IPS-NIHi7 (cell line): ENCODE data around the gene GSTT2B.
"Not testable (repeated sequence)": the region's sequence is repeated elsewhere in the genome, so short reads cannot be mapped to it uniquely, and the experiment has no call there.

Experiments used
- DNase-seq: peaks from one replicate; pipeline ENCODE4 v3.0.0; 2012; ENCODE audit warnings: mixed read lengths; ENCODE audit errors: extremely low spot score

Gene GSTT2B

GRCh38 chr22:23961084-23961771 is at the start of gene GSTT2B:
TSS of gene GSTT2B (minus strand) at chr22:23961195. CDS start at chr22:23961131, 64 bp downstream.
- DNase-seq: not testable (repeated sequence)

- no peak for DNase-seq
These were observed 49.0 kb upstream of the GSTT2B start for GRCh38 chr22:24010018-24010391.

GRCh38 chr22:24009227-24010017 is 48.4 kb upstream of the GSTT2B start:
- DNase-seq: no peak

- no peak for DNase-seq
These were observed 47.6 kb upstream of the GSTT2B start for GRCh38 chr22:24008381-24009226.

- DNase-seq: no peak
These were observed 47.0 kb upstream of the GSTT2B start for GRCh38 chr22:24008022-24008283.

- no peak for DNase-seq
These were observed 46.4 kb upstream of the GSTT2B start for GRCh38 chr22:24007253-24008021.

GRCh38 chr22:24006914-24007214 is 45.9 kb upstream of the GSTT2B start:
- no peak for DNase-seq

GRCh38 chr22:24006207-24006913 is 45.4 kb upstream of the GSTT2B start:
- DNase-seq: no peak

GRCh38 chr22:24005201-24005600 is 44.2 kb upstream of the GSTT2B start, which contains the start of gene GSTT4:
TSS of gene GSTT4 (minus strand) at chr22:24005453. CDS start at chr22:24005356, 97 bp downstream.
- no peak for DNase-seq

- DNase-seq: peak; percentile 13
These were observed 42.9 kb upstream of the GSTT2B start for GRCh38 chr22:24003887-24004286.

- DNase-seq: no peak
These were observed 41.9 kb upstream of the GSTT2B start for GRCh38 chr22:24002851-24003250.

- DNase-seq: no peak
These were observed 41.3 kb upstream of the GSTT2B start for GRCh38 chr22:24002272-24002671.

- peak; percentile 67 for DNase-seq
These were observed 40.3 kb upstream of the GSTT2B start for GRCh38 chr22:24001314-24001713.

GRCh38 chr22:23999779-24000178 is 38.8 kb upstream of the GSTT2B start:
- not testable (repeated sequence) for DNase-seq

- no peak for DNase-seq
These were observed 36.1 kb upstream of the GSTT2B start for GRCh38 chr22:23997092-23997491.

- peak; percentile 2 for DNase-seq
These were observed 32.7 kb upstream of the GSTT2B start for GRCh38 chr22:23993581-23994177.

GRCh38 chr22:23993080-23993479 is 32.1 kb upstream of the GSTT2B start:
- not testable (repeated sequence) for DNase-seq

- DNase-seq: not testable (repeated sequence)
These were observed 28.7 kb upstream of the GSTT2B start for GRCh38 chr22:23989583-23990244.

GRCh38 chr22:23986538-23987178 is 25.7 kb upstream of the GSTT2B start:
- not testable (repeated sequence) for DNase-seq

GRCh38 chr22:23986089-23986488 is 25.1 kb upstream of the GSTT2B start:
- DNase-seq: not testable (repeated sequence)
